A549 (cell line): ENCODE results near the gene CELF4. TPM values are rescaled to one million over a fixed set of nuclear protein-coding genes. Genes with fewer than 3 reads are reported as not detected.

Experiments used
- ATAC-seq, 2 experiments: fragments of 200-7000 bp in 1 of 2; fragments of >200 bp in 1 of 2; cut with Nextera tagmentation in 1 of 2; cut with Tn5 transposase in 1 of 2; 3 replicates each; pipeline versions ENCODE4 v1.8.0 to v1.9.1; 2018 to 2020; ENCODE audit warnings: mild to moderate bottlenecking in 1 of 2, moderate library complexity in 1 of 2
- CTCF ChIA-PET: fragments of 300-600 bp; sonication (Branson Sonifier 250); formaldehyde crosslinking; extraction: SDS; loops from one replicate; lab custom pipeline; 2021; ENCODE audit warnings: antibody characterized with exemption, inconsistent platforms; lab: Yijun Ruan, JAX
- POLR2A ChIA-PET: fragments of 350-600 bp; formaldehyde crosslinking; extraction: SDS; loops from one replicate; lab custom pipeline; 2021; ENCODE audit warnings: antibody characterized with exemption, inconsistent platforms; lab: Yijun Ruan, JAX
- DNase-seq, 2 experiments: peaks; one replicate each; pipeline versions ENCODE4 v3.0.0 to v3.0.0-alpha.2; 2011 to 2016; ENCODE audit warnings: low read depth in 1 of 2, low spot score in 1 of 2
- FAIRE-seq: peaks from 2 replicates; lab custom pipeline; 2011; peaks lifted over from hg19 to GRCh38; lab: Jason Lieb, UNC
- H3K27ac ChIP-seq, 2 experiments: fragments of >200 bp; sonication (Bioruptor Twin); formaldehyde crosslinking; 3 replicates each; pipeline ENCODE4 v1.5.1; 2016 to 2017
- H3K4me1 ChIP-seq: fragments of >200 bp; sonication (Bioruptor Twin); formaldehyde crosslinking; 3 replicates; pipeline ENCODE4 v1.6.1; 2016
- H3K4me2 ChIP-seq: fragments of >200 bp; sonication (Bioruptor Twin); formaldehyde crosslinking; 3 replicates; pipeline ENCODE4 v1.6.1; 2016
- H3K4me3 ChIP-seq: fragments of >200 bp; sonication (Bioruptor Twin); formaldehyde crosslinking; 3 replicates; pipeline ENCODE4 v1.5.1; 2016
- H3K9me3 ChIP-seq: fragments of >200 bp; sonication (Bioruptor Twin); formaldehyde crosslinking; 3 replicates; pipeline ENCODE4 v1.6.1; 2016
- CBX2 ChIP-seq: fragments of 200-600 bp; sonication (generic); IDR thresholded peaks from 2 replicates; pipeline ENCODE4 v1.6.1; 2016; ENCODE audit warnings: low read depth, mild to moderate bottlenecking, borderline replicate concordance
- CEBPB ChIP-seq, 2 experiments: fragments of >200 bp in 1 of 2; sonication (Bioruptor Twin) in 1 of 2; formaldehyde crosslinking in 1 of 2; IDR thresholded peaks; 2 replicates each; pipeline ENCODE4 v1.6.1; 2012 to 2016
- EHF ChIP-seq: fragments of 250-450 bp; sonication (Bioruptor Pico); IDR thresholded peaks from 2 replicates; pipeline ENCODE4 v1.5.0; 2020; ENCODE audit warnings: mild to moderate bottlenecking
- HOXA7 ChIP-seq: fragments of 250-450 bp; sonication (Bioruptor Pico); IDR thresholded peaks from 2 replicates; pipeline ENCODE4 v1.5.0; 2020; ENCODE audit warnings: mild to moderate bottlenecking, moderate library complexity
- MYC ChIP-seq: IDR thresholded peaks from 2 replicates; pipeline ENCODE4 v1.6.1; 2012; ENCODE audit warnings: mild to moderate bottlenecking, inconsistent platforms, low read length, improper control_type of control experiment, borderline replicate concordance
- POLR2A ChIP-seq: IDR thresholded peaks from 2 replicates; pipeline ENCODE4 v1.6.1; 2012; ENCODE audit warnings: mild to moderate bottlenecking, low read length
- RARB ChIP-seq: fragments of 250-450 bp; sonication (Bioruptor Pico); IDR thresholded peaks from 2 replicates; pipeline ENCODE4 v1.8.0; 2021; ENCODE audit warnings: mild to moderate bottlenecking, moderate library complexity
- RCOR1 ChIP-seq: fragments of 150-350 bp; IDR thresholded peaks from 2 replicates; pipeline ENCODE4 v1.6.1; 2014; ENCODE audit warnings: antibody characterized with exemption, low read length, low read depth
- ZC3H11A ChIP-seq: fragments of 450-650 bp; IDR thresholded peaks from 2 replicates; pipeline ENCODE4 v1.6.1; 2014; ENCODE audit warnings: antibody characterized with exemption, mild to moderate bottlenecking
- ZNF302 ChIP-seq: fragments of 250-450 bp; sonication (Bioruptor Pico); IDR thresholded peaks from 2 replicates; pipeline ENCODE4 v1.9.0; 2021; ENCODE audit warnings: inconsistent platforms, mild to moderate bottlenecking, moderate library complexity
- WGBS: methylation state at CpG from one replicate; pipeline ENCODE4 v1.1.6; 2017; ENCODE audit errors: missing lambda C conversion rate; 5-methylcytosine and 5-hydroxymethylcytosine counted together
- polyA plus RNA-seq, 4 experiments: library from polyadenylated mRNA; depleted of rRNA in 3 of 4; stranded (reverse); fragments of >200 nt; fragmentation: RNase III in 1 of 4; extraction: RNeasy Plus Mini Kit Qiagen cat#74134 plus additional on column Dnase treatment in 1 of 4; gene quantifications; 2 replicates in 3 of 4; 3 replicates in 1 of 4; pipeline ENCODE4 v1.2.3, GENCODE V29; 2011 to 2017
- TF ChIP-seq, protein P1 (sequence below): fragments of 200-600 bp; sonication (generic); IDR thresholded peaks from 2 replicates; pipeline ENCODE4 v1.6.1; 2016; ENCODE audit warnings: antibody characterized with exemption, mild to moderate bottlenecking, moderate library complexity
- TF ChIP-seq, protein P2 (sequence below): fragments of >200 bp; sonication (Bioruptor Twin); formaldehyde crosslinking; IDR thresholded peaks from 3 replicates; pipeline ENCODE4 v1.6.1; 2016
- TF ChIP-seq, protein P3 (sequence below): fragments of 250-450 bp; sonication (Bioruptor Pico); IDR thresholded peaks from 2 replicates; pipeline ENCODE4 v1.5.0; 2021; ENCODE audit warnings: mild to moderate bottlenecking, moderate library complexity, borderline replicate concordance
- TF ChIP-seq, protein P4 (sequence below): IDR thresholded peaks from 2 replicates; pipeline ENCODE4 v1.6.1; 2012

The CELF4 gene
- polyA plus RNA-seq, 2 of the 4 experiments (the other 2 are of a cell fraction) = 0.08 TPM; not detected in 1

DNA sequence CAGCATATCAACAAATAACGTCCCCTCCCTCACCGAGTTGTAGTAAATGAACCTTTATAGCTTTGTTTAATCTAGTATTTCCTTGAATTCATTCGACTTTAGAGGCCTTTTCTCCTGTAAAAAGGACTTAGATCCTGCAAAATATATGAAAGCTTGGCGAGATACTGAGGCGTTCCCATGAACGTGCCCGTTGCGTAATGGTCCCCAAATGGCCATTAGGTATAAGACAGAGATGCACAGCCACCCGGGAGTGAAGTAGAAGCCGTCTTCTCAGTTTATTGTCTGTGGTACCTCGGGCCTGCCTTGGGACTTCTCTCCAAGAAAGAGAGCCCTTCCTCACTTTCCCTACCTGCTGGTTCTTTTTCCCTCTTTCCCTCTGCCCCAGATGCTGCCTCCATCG lies 310.6 kb downstream of the CELF4 start:
- ATAC-seq (no peak), FAIRE-seq (no peak)

DNA sequence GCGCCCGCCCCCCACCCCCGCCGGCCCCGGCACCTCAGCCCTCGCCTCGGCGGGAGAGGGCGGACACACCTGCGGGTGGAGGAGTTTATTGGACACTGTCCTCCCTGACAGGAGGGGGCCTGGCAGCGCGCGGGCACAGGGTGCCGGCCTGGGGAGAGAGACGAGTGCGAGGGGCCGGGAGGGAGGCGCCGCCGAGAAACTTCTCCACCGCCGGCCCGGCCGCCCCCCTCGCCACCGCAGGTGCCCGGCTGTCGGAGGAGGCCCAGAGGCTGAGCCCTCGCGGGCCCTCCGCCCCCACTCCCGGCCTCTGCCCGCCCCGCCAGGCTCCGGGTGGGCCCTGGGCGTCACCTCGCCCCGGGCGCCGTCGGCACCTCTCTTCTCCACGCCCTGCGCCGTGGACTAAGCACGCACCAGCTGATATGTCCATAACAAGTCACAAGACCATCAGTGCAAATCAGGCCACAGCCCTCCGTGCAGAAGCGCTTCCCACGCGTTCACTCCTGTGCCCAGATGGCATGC lies 311.3 kb downstream of the CELF4 start:
- no CpG with 5 or more reads among the region's 49 CpGs for WGBS
- Histone ChIP-seq H3K4me3 (peak overlapping the region; percentile 66), H3K27ac (peak overlapping the region; percentile 63 to 84), H3K4me1 (no peaks in the 10 kb centered on the region), H3K9me3 (no peaks in the 10 kb centered on the region), H3K4me2 (peak overlapping the region; percentile 91)
- peak in 1 of 2 experiments; percentile 52; a peak in 4 of 6 replicates for ATAC-seq
- CTCF ChIA-PET = interaction anchor here (1.0 kb wide), 1 partner anchor 22 kb away, joined by 3 read pairs; no protein-coding TSS in a partner anchor
- no peak for DNase-seq
- no peak for FAIRE-seq
- no peak for TF ChIP-seq EHF (CRISPR knock-in tag)
- TF ChIP-seq POLR2A = no peak
- TF ChIP-seq HOXA7 (CRISPR knock-in tag) = no peak
- TF ChIP-seq, protein P1, sequence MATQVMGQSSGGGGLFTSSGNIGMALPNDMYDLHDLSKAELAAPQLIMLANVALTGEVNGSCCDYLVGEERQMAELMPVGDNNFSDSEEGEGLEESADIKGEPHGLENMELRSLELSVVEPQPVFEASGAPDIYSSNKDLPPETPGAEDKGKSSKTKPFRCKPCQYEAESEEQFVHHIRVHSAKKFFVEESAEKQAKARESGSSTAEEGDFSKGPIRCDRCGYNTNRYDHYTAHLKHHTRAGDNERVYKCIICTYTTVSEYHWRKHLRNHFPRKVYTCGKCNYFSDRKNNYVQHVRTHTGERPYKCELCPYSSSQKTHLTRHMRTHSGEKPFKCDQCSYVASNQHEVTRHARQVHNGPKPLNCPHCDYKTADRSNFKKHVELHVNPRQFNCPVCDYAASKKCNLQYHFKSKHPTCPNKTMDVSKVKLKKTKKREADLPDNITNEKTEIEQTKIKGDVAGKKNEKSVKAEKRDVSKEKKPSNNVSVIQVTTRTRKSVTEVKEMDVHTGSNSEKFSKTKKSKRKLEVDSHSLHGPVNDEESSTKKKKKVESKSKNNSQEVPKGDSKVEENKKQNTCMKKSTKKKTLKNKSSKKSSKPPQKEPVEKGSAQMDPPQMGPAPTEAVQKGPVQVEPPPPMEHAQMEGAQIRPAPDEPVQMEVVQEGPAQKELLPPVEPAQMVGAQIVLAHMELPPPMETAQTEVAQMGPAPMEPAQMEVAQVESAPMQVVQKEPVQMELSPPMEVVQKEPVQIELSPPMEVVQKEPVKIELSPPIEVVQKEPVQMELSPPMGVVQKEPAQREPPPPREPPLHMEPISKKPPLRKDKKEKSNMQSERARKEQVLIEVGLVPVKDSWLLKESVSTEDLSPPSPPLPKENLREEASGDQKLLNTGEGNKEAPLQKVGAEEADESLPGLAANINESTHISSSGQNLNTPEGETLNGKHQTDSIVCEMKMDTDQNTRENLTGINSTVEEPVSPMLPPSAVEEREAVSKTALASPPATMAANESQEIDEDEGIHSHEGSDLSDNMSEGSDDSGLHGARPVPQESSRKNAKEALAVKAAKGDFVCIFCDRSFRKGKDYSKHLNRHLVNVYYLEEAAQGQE = no peak
- no peak for TF ChIP-seq MYC
- TF ChIP-seq, protein P2, sequence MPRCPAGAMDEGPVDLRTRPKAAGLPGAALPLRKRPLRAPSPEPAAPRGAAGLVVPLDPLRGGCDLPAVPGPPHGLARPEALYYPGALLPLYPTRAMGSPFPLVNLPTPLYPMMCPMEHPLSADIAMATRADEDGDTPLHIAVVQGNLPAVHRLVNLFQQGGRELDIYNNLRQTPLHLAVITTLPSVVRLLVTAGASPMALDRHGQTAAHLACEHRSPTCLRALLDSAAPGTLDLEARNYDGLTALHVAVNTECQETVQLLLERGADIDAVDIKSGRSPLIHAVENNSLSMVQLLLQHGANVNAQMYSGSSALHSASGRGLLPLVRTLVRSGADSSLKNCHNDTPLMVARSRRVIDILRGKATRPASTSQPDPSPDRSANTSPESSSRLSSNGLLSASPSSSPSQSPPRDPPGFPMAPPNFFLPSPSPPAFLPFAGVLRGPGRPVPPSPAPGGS = no peak
- TF ChIP-seq, protein P3, sequence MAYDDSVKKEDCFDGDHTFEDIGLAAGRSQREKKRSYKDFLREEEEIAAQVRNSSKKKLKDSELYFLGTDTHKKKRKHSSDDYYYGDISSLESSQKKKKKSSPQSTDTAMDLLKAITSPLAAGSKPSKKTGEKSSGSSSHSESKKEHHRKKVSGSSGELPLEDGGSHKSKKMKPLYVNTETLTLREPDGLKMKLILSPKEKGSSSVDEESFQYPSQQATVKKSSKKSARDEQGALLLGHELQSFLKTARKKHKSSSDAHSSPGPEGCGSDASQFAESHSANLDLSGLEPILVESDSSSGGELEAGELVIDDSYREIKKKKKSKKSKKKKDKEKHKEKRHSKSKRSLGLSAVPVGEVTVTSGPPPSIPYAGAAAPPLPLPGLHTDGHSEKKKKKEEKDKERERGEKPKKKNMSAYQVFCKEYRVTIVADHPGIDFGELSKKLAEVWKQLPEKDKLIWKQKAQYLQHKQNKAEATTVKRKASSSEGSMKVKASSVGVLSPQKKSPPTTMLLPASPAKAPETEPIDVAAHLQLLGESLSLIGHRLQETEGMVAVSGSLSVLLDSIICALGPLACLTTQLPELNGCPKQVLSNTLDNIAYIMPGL (CRISPR knock-in tag) = no peak
- TF ChIP-seq ZC3H11A = no peak
- TF ChIP-seq CBX2 = no peak
- no peak for TF ChIP-seq RCOR1
- no peak for TF ChIP-seq RARB (CRISPR knock-in tag)
- no peak for TF ChIP-seq CEBPB (IDR thresholded peaks at IDR 0.05)
- no peak for TF ChIP-seq ZNF302 (CRISPR knock-in tag)
- POLR2A ChIA-PET = no interaction called here

More for the DNA sequence above, 310.6 kb downstream of the CELF4 start:
- ChIA-PET POLR2A (no interaction called here), CTCF (interaction anchor here (1.0 kb wide), 1 partner anchor 23 kb away, joined by 3 read pairs; no protein-coding TSS in a partner anchor)
- Histone ChIP-seq H3K9me3 (no peaks in the 10 kb centered on the region), H3K4me1 (no peaks in the 10 kb centered on the region), H3K4me3 (no peak overlapping the region), H3K4me2 (no peak overlapping the region; the same call in 2 of the 3 replicates), H3K27ac (no peak overlapping the region)
- WGBS = 83% methylated on average over 12 of the region's 12 CpGs
- DNase-seq = no peak
- TF ChIP-seq, protein P4, sequence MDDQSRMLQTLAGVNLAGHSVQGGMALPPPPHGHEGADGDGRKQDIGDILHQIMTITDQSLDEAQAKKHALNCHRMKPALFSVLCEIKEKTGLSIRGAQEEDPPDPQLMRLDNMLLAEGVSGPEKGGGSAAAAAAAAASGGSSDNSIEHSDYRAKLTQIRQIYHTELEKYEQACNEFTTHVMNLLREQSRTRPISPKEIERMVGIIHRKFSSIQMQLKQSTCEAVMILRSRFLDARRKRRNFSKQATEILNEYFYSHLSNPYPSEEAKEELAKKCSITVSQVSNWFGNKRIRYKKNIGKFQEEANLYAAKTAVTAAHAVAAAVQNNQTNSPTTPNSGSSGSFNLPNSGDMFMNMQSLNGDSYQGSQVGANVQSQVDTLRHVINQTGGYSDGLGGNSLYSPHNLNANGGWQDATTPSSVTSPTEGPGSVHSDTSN = no peak
- TF ChIP-seq CEBPB (IDR thresholded peaks at IDR 0.05) = peak in 1 of 2 experiments; percentile 43; a peak in 1 of 4 replicates
